ENCODE measurements around the gene ADPRHL1. TPM values are rescaled to one million over a fixed set of nuclear protein-coding genes. Genes with fewer than 3 reads are reported as not detected.
"Not testable (repeated sequence)": the region's sequence is repeated elsewhere in the genome, so short reads cannot be mapped to it uniquely, and the experiment has no call there.

Gene ADPRHL1
- total RNA-seq, 4 donors from 2014 or later = 1.9 to 9.4 (median 6.5) TPM

GRCh38 chr13:113371061-113371460 lies 82.2 kb downstream of the ADPRHL1 start:
- peak in 1 of 2 donors; percentile 26 for DNase-seq (ENCODE audit: low spot score in 2 of 2)
- intact Hi-C loops (cut with DNase I; ENCODE audit: low total_unique reads) = no loop called here
- WGBS, 2 donors = 63 to 74% methylated on average over 13 of the region's 13 CpGs
- no peak for TF ChIP-seq POLR2A (IDR thresholded peaks at IDR 0.05)
- TF ChIP-seq, protein P1, sequence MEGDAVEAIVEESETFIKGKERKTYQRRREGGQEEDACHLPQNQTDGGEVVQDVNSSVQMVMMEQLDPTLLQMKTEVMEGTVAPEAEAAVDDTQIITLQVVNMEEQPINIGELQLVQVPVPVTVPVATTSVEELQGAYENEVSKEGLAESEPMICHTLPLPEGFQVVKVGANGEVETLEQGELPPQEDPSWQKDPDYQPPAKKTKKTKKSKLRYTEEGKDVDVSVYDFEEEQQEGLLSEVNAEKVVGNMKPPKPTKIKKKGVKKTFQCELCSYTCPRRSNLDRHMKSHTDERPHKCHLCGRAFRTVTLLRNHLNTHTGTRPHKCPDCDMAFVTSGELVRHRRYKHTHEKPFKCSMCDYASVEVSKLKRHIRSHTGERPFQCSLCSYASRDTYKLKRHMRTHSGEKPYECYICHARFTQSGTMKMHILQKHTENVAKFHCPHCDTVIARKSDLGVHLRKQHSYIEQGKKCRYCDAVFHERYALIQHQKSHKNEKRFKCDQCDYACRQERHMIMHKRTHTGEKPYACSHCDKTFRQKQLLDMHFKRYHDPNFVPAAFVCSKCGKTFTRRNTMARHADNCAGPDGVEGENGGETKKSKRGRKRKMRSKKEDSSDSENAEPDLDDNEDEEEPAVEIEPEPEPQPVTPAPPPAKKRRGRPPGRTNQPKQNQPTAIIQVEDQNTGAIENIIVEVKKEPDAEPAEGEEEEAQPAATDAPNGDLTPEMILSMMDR (IDR thresholded peaks at IDR 0.05) = no peak
- no peak overlapping the region for H3K4me3 ChIP-seq (ENCODE audit: low read depth, poor library complexity, severe bottlenecking)

- no peak for TF ChIP-seq POLR2A (IDR thresholded peaks at IDR 0.05)
- TF ChIP-seq, protein P1 (IDR thresholded peaks at IDR 0.05) = no peak
Measured at GRCh38 chr13:113369881-113370280, 83.4 kb downstream of the ADPRHL1 start.

DNA sequence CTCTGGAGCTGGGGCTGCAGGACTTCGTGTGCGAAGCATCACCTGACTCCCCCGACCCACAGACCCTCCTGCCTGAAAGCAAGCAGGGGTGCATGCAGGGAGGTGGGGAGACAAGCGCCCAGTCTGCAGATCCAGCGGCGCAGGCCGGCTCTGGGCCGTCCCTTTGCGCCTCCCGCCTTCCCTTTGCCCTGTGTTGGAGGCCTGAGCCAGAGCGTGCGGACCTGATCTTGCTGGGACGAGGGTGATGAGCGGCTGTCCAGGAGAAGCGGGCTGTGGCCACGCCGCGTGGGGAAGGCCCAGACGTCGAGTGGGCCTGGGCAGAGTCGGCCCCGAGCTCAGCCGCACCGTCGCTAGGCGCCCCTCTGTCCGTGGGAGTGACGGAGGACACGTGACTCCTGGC lies 84.1 kb downstream of the ADPRHL1 start:
- WGBS, 2 donors = 87 to 92% methylated on average over 21 to 29 of the region's 29 CpGs
- no peak for TF ChIP-seq POLR2A (IDR thresholded peaks at IDR 0.05)
- TF ChIP-seq, protein P1 (IDR thresholded peaks at IDR 0.05) = no peak
- H3K4me3 ChIP-seq (ENCODE audit: low read depth, poor library complexity, severe bottlenecking) = no peak overlapping the region
- peak in 1 of 2 donors; percentile 74 for DNase-seq (ENCODE audit: low spot score in 2 of 2)
- intact Hi-C loops (cut with DNase I; ENCODE audit: low total_unique reads) = loop anchor here (10.0 kb wide), 1 partner anchor 164 kb away; the partner anchor contains the start of genes CUL4A and PCID2

More at GRCh38 chr13:113369881-113370280, 83.4 kb downstream of the ADPRHL1 start:
- 84 to 91% methylated on average over 10 of the region's 10 CpGs for WGBS, 2 donors
- peak in 1 of 2 donors; percentile 74 for DNase-seq (ENCODE audit: low spot score in 2 of 2)
- intact Hi-C loops (cut with DNase I; ENCODE audit: low total_unique reads) = loop anchor here (10.0 kb wide), 1 partner anchor 165 kb away; the partner anchor contains the start of genes CUL4A and PCID2
- no peak overlapping the region for H3K4me3 ChIP-seq (ENCODE audit: low read depth, poor library complexity, severe bottlenecking)

DNA sequence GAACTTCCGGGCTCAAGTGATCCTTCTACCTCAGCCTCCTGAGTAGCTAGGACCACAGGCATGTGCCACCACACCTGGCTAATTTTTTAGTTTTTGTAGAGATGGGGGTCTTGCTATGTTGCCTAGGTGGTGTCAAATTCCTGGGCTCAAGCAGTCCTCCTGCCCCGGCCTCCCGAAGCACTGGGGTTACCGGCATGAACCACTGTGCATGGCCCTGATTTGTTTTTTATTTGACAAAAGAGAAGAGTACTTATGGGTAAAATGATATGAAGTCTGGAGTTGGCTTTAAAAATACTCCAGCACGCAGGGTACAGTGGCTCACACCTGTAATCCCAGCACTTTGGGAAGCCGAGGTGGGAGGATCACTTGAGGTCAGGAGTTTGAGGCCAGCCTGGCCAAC lies 84.9 kb downstream of the ADPRHL1 start:
- intact Hi-C loops (cut with DNase I; ENCODE audit: low total_unique reads) = loop anchor here (10.0 kb wide), 1 partner anchor 164 kb away; the partner anchor contains the start of genes CUL4A and PCID2
- WGBS, 2 donors = 94 to 97% methylated on average over 6 of the region's 6 CpGs
- DNase-seq (ENCODE audit: low spot score in 2 of 2) = peak in 1 of 2 donors; percentile 67
- H3K4me3 ChIP-seq (ENCODE audit: low read depth, poor library complexity, severe bottlenecking) = not testable (repeated sequence)

DNA sequence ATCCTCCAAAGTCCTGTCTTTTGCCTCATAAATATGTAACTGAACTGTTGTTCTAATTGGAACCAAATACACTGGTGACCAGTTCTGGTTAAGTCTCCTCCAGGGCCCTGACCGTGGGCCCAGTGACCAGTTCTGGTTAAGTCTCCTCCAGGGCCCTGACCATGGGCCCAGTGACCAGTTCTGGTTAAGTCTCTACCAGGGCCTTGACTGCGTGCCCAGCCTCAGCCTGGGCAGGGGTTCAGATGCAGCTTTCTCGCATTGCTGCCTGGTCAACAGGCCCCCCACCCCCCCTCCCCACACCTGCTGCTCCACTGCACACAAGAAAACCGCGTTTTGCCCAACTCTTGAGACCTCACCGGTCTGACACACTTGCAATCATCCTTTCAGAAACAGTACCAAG lies 85.5 kb downstream of the ADPRHL1 start:
- DNase-seq (ENCODE audit: low spot score in 2 of 2) = peak in 1 of 2 donors; percentile 57
- TF ChIP-seq, protein P1 (IDR thresholded peaks at IDR 0.05) = no peak
- no peak for TF ChIP-seq POLR2A (IDR thresholded peaks at IDR 0.05)
- intact Hi-C loops (cut with DNase I; ENCODE audit: low total_unique reads) = loop anchor here (10.0 kb wide), 1 partner anchor 163 kb away; the partner anchor contains the start of genes CUL4A and PCID2
- 67 to 81% methylated on average over 6 of the region's 6 CpGs for WGBS, 2 donors
- no peak overlapping the region for H3K4me3 ChIP-seq (ENCODE audit: low read depth, poor library complexity, severe bottlenecking)

- TF ChIP-seq POLR2A (IDR thresholded peaks at IDR 0.05) = no peak
- TF ChIP-seq, protein P1 (IDR thresholded peaks at IDR 0.05) = no peak
- no peak overlapping the region for H3K4me3 ChIP-seq (ENCODE audit: low read depth, poor library complexity, severe bottlenecking)
- 80 to 85% methylated on average over 15 of the region's 15 CpGs for WGBS, 2 donors
- DNase-seq (ENCODE audit: low spot score in 2 of 2) = peak in 1 of 2 donors; percentile 75
- intact Hi-C loops (cut with DNase I; ENCODE audit: low total_unique reads) = loop anchor here (10.0 kb wide), 1 partner anchor 162 kb away; the partner anchor contains the start of genes CUL4A and PCID2
Measured at GRCh38 chr13:113367020-113367560, 86.2 kb downstream of the ADPRHL1 start.
